CD4-positive, alpha-beta T cell treated with Interleukin-10 for 1 hour (primary cell): ENCODE results near the gene MDM2.

ENCODE experiments used
- DNase-seq: peaks from one replicate; pipeline ENCODE4 v3.0.0-alpha.2; 2020

The MDM2 gene

GRCh38 chr12:68807576-68808387 is at the start of gene MDM2:
TSS of gene MDM2 (plus strand) at chr12:68808177. CDS start at chr12:68808478, 301 bp downstream.
- DNase-seq = peak; percentile 98

- DNase-seq = no peak
Observed at GRCh38 chr12:68759852-68760251, 48.1 kb upstream of the MDM2 start.

- no peak for DNase-seq
Observed at GRCh38 chr12:68760806-68761441, 47.1 kb upstream of the MDM2 start.

- DNase-seq = no peak
Observed at GRCh38 chr12:68761442-68761812, 46.5 kb upstream of the MDM2 start.

GRCh38 chr12:68761901-68762630 is 45.9 kb upstream of the MDM2 start:
- no peak for DNase-seq

- DNase-seq = no peak
Observed at GRCh38 chr12:68762691-68763090, 45.3 kb upstream of the MDM2 start.

GRCh38 chr12:68765696-68766095 is 42.3 kb upstream of the MDM2 start:
- DNase-seq = no peak

- no peak for DNase-seq
Observed at GRCh38 chr12:68766646-68767045, 41.3 kb upstream of the MDM2 start.

GRCh38 chr12:68767191-68767590 is 40.8 kb upstream of the MDM2 start:
- no peak for DNase-seq

GRCh38 chr12:68768431-68768939 is 39.5 kb upstream of the MDM2 start:
- DNase-seq = no peak

- DNase-seq = no peak
Observed at GRCh38 chr12:68769941-68770340, 38.0 kb upstream of the MDM2 start.

- DNase-seq = no peak
Observed at GRCh38 chr12:68771223-68771925, 36.6 kb upstream of the MDM2 start.

GRCh38 chr12:68772714-68773113 is 35.3 kb upstream of the MDM2 start:
- DNase-seq = no peak

- DNase-seq = no peak
Observed at GRCh38 chr12:68773582-68773981, 34.4 kb upstream of the MDM2 start.

- no peak for DNase-seq
Observed at GRCh38 chr12:68775121-68775630, 32.8 kb upstream of the MDM2 start.

GRCh38 chr12:68776976-68777610 is 30.9 kb upstream of the MDM2 start:
- DNase-seq = no peak

GRCh38 chr12:68779280-68779679 is 28.7 kb upstream of the MDM2 start:
- DNase-seq = no peak

GRCh38 chr12:68780731-68781130 is 27.2 kb upstream of the MDM2 start:
- DNase-seq = no peak

GRCh38 chr12:68781728-68782127 is 26.2 kb upstream of the MDM2 start:
- DNase-seq = no peak

GRCh38 chr12:68784015-68784414 is 24.0 kb upstream of the MDM2 start:
- no peak for DNase-seq

GRCh38 chr12:68785358-68785757 is 22.6 kb upstream of the MDM2 start:
- no peak for DNase-seq

GRCh38 chr12:68785823-68786222 is 22.2 kb upstream of the MDM2 start:
- DNase-seq = no peak
